LHCN-M2 (cell line): ENCODE data around the gene PDE11A. TPM values are rescaled to one million over a fixed set of nuclear protein-coding genes. Genes with fewer than 3 reads are reported as not detected.
A peak's percentile ranks its signal among the peaks of the same experiment; 100 is the strongest.

Experiments
- DNase-seq: peaks from one replicate; pipeline ENCODE4 v3.0.0-alpha.2; 2012; ENCODE audit warnings: low read depth
- total RNA-seq: library from RNA; depleted of rRNA; stranded (reverse); fragments of >200 nt; gene quantifications from 2 replicates; pipeline ENCODE4 v1.2.3, GENCODE V29; 2014

Gene PDE11A
- total RNA-seq, 1 experiment from 2014 or later = not detected

GRCh38 chr2:177600917-177601316 is 471.7 kb downstream of the PDE11A start:
- no peak for DNase-seq

- no peak for DNase-seq
These were observed 472.6 kb downstream of the PDE11A start for GRCh38 chr2:177599956-177600355.

DNA sequence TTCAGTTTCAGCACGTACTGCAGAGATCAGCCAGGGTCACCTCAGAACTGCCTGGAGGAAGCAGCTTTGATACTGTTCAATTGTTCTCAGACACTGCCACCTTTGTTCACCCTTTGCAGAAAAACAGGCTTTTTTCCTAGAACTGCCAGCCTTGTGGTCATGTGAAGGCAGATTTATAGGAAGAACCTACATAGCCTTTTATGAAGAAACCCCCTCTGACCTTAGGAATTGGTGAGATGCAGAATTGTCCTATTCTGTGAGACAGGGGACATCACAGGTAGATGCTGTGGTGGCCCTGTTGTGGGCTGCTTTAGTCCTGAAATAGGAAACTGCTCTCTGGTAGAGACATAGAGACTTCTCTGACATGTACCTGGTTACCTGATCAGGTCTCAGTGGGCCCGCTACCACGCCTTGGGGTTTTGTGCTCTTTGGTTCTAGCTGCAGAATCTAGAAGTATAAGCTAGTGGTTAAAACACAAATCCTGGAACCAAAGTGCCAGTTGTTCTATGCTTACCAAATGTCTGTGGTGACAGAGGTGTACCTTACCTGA is 473.4 kb downstream of the PDE11A start:
- no peak for DNase-seq

GRCh38 chr2:177598326-177599138 is 474.0 kb downstream of the PDE11A start:
- DNase-seq = peak; percentile 72

- no peak for DNase-seq
These were observed 474.8 kb downstream of the PDE11A start for GRCh38 chr2:177597759-177598158.

DNA sequence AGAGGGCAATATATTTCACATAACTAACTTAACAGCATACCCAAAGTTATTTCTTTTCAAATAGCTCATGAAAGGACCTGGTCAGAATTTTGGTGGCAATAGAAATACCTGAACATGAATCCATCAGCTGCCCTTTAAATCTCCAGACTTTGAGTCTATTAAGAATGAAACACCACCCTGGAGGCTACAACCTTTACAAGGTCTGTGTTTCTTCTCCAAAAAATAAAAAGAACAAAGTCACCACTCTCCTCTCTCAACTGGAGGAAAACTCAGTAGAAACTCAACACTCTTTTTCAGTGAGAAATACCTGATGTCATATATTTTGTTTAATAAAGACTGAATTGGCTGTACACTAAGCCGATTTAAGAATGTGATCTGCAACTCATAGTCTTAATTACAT is 475.7 kb downstream of the PDE11A start:
- DNase-seq = no peak

- DNase-seq = no peak
These were observed 477.3 kb downstream of the PDE11A start for GRCh38 chr2:177595126-177595845.

- DNase-seq = no peak
These were observed 479.2 kb downstream of the PDE11A start for GRCh38 chr2:177593402-177593801.

- no peak for DNase-seq
These were observed 479.6 kb downstream of the PDE11A start for GRCh38 chr2:177592945-177593344.

- DNase-seq = no peak
These were observed 480.2 kb downstream of the PDE11A start for GRCh38 chr2:177592397-177592796.

DNA sequence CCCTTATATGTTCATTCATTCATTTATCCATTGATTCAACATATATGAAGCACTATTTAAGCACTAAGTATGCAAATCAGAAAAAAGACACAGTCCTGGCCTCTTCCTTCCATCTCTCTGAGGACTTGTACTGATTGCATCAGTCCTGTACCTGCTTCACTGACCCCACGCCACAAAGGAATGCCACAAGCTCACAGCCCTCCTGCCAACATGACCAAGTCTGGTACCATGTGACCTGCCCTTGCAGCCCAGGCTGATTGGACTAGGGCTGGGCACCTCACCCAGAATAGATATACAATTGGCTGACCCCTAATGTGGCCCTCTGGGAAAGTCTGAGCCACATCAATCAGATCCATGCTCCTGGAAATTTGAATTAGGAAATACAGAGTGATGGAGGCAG is 483.4 kb downstream of the PDE11A start:
- DNase-seq = no peak

GRCh38 chr2:177588671-177589070 is 483.9 kb downstream of the PDE11A start:
- DNase-seq = no peak

GRCh38 chr2:177587371-177587770 is 485.2 kb downstream of the PDE11A start:
- DNase-seq = no peak

DNA sequence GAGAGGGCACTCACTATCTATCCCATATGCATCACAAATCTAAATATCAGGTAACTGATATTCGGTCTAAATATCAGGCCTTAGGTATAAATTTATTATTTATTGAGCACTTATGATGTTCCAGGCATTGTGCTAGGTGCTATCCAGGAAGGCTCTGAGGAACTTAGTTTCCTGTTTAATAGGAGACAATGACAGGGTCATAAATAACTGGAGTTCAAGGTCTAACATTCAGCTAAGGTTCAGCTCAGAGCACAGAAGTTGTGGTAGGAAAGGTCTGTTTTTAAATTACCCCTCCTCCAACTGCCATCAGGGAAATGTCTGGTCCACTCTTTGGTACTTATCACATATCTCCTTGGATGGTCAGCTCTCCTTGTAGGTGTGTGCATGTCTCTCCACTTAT is 486.4 kb downstream of the PDE11A start:
- DNase-seq = no peak

- no peak for DNase-seq
These were observed 487.2 kb downstream of the PDE11A start for GRCh38 chr2:177585234-177585863.

GRCh38 chr2:177584030-177584692 is 488.4 kb downstream of the PDE11A start:
- DNase-seq = no peak

- DNase-seq = no peak
These were observed 490.6 kb downstream of the PDE11A start for GRCh38 chr2:177582000-177582399.

DNA sequence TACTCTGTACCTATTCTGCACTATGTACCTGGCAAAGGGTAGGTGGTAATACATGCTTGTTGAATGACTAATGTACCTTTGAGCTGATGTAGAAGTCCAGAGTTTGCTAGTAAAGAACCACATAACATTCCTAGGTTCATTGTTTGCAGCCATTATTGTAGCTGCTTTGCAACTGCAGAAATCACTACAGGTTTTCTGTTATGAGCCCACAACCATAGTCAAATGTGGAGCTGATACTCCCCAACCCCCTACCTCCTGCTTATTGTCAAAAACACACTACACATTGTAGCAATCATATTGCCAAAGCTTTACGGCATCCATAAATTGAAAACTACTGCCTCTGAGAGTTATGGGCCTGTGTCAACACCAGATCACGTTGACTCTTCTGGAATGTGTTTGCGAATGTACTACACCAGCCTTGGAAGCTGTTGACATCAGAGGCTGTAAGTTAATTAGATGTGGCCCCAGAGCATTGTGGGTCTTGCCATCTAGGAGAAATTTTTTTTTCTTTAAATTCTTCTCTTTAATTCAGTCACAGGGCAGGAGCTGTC is 493.0 kb downstream of the PDE11A start:
- DNase-seq = no peak

DNA sequence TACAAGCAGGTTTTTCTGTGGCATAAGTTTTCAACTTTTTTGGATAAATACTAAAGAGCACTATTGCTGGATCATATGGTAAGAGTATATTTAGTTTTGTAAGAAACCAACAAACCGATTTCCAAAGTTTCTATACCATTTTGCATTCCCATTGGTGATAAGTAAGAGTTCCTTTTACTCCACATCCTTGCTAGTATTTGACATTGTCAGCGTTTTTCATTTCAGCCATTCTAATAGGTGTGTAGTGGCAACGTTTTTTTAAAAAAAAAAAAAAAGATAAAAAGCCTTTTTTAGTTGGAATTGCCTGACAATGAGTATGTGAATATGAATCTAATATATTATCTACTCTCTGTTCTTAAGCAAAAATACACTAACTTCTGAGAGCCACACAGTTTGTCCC is 494.1 kb downstream of the PDE11A start:
- no peak for DNase-seq

DNA sequence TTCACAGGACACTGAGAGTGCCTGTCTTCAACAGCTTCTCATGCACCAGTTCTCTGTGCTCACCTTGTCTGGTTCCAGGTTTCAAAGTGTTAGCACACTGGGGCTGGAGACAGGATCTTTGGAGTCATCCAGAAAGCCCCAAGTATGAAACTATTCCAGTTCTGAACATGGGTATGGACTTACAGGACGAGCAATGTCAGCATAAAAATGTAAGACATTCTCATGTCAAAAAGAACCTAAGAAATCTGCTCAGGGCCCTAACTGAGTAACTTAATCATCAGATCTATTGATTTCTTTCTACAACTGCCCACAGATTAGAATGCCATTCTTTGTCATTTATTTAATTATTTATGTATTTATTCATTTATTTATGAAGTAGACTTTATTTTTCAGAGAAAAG is 495.5 kb downstream of the PDE11A start:
- DNase-seq = no peak

- no peak for DNase-seq
These were observed 497.2 kb downstream of the PDE11A start for GRCh38 chr2:177575358-177575757.
